Measurements from ENCODE around the gene FBRSL1. TPM values are rescaled to one million over a fixed set of nuclear protein-coding genes. Genes with fewer than 3 reads are reported as not detected.

FBRSL1 gene
- total and polyA plus RNA-seq, 2 of the 8 experiments (the other 6 are each of a cell fraction or from before 2014, with no cell fraction given) = 18.4 to 109 TPM

- H3K27me3 ChIP-seq (replicated peaks in 1 of 4; ENCODE audit: control insufficient read depth in 3 of 4, extremely low read depth in 1 of 4, insufficient read depth in 3 of 4, low read length in 3 of 4) = peaks cover 6 to 72% (median 62%) of the 10 kb centered on the region in 4 experiments
- no peaks in the 10 kb centered on the region for H3K79me2 ChIP-seq (ENCODE audit: control insufficient read depth in 1 of 2, insufficient read depth in 2 of 2, low read length in 2 of 2)
- H3K79me1 ChIP-seq (ENCODE audit: low read depth, low read length) = no peaks in the 10 kb centered on the region
- DNase-seq (ENCODE audit: low read depth in 1 of 2, low spot score in 2 of 2) (no peak), FAIRE-seq (no peak)
- H3K4me2 ChIP-seq (ENCODE audit: insufficient read depth in 1 of 2, low read depth in 2 of 2, low read length in 2 of 2) = no peak overlapping the region
- H4K91ac ChIP-seq (replicated peaks; ENCODE audit: insufficient read length, low read length) = peak overlapping the region; percentile 27
- no peak overlapping the region for H3K14ac ChIP-seq (ENCODE audit: insufficient read length)
- H2AK5ac ChIP-seq (ENCODE audit: low read depth, low read length) = no peak overlapping the region
- no peak overlapping the region for H3K23ac ChIP-seq (ENCODE audit: insufficient read length)
- H3K27ac ChIP-seq (ENCODE audit: low read depth, low read length) = no peak overlapping the region
- H3K18ac ChIP-seq (ENCODE audit: extremely low read depth, low read length) = no peak overlapping the region
- H3K4me3 ChIP-seq (ENCODE audit: extremely low read depth in 1 of 4, insufficient read depth in 2 of 4, low read depth in 3 of 4, low read length in 4 of 4) = no peak overlapping the region
- H3K9me3 ChIP-seq (ENCODE audit: insufficient read depth in 2 of 2, low read depth in 1 of 2, low read length in 1 of 2) = peaks cover 11 to 15% of the 10 kb centered on the region in 2 experiments; a peak in 2 of 4 replicates
- H2BK12ac ChIP-seq (ENCODE audit: low read depth, low read length) = 0 out of 2 replicates have a peak overlapping the region, but pooled peaks have one; percentile 60
- no peak overlapping the region for H3K9ac ChIP-seq (replicated peaks in 1 of 4; ENCODE audit: extremely low read depth in 1 of 4, low read depth in 3 of 4, low read length in 3 of 4)
- H3K4ac ChIP-seq (replicated peaks; ENCODE audit: insufficient read length, low read depth, low read length) = no peak overlapping the region
- H2AFZ ChIP-seq (ENCODE audit: low read length) = no peak overlapping the region
- H4K5ac ChIP-seq (ENCODE audit: insufficient read length, low read depth, low read length) = no peak overlapping the region
- peak; percentile 20; the same call in 1 of the 2 replicates for TF ChIP-seq E2F6 (IDR thresholded peaks at IDR 0.05)
- TF ChIP-seq SUZ12 (IDR thresholded peaks at IDR 0.05; ENCODE audit: low read length) = no peak
- CTCF ChIA-PET (ENCODE audit: partially characterized antibody) = interaction anchor here (0.7 to 3.2 kb wide), 3 partner anchors 8 to 101 kb away, joined by 3 to 12 read pairs (median 3); no protein-coding TSS in a partner anchor
- H3K36me3 ChIP-seq (ENCODE audit: control insufficient read depth in 2 of 4, insufficient read depth in 4 of 4, low read length in 3 of 4) = no peaks in the 10 kb centered on the region
- POLR2A ChIA-PET (ENCODE audit: partially characterized antibody) = no interaction called here
- no peak overlapping the region for H3K56ac ChIP-seq (replicated peaks; ENCODE audit: insufficient read length, low read depth, low read length)
- H4K8ac ChIP-seq (ENCODE audit: extremely low read depth, insufficient read depth, low read length) = no peak overlapping the region
- H3K4me1 ChIP-seq (replicated peaks in 1 of 4; ENCODE audit: control insufficient read depth in 3 of 4, insufficient read depth in 4 of 4, low read length in 3 of 4) = no peaks in the 10 kb centered on the region
- peaks cover 2 to 5% of the 10 kb centered on the region in 2 experiments for H4K20me1 ChIP-seq (replicated peaks in 1 of 2; ENCODE audit: control insufficient read depth in 1 of 2, insufficient read depth in 2 of 2, low read length in 2 of 2)
- WGBS, 2 experiments (ENCODE audit: extremely low coverage in 1 of 2, insufficient coverage in 1 of 2, insufficient read length in 1 of 2, insufficient replicate concordance in 2 of 2, low coverage in 1 of 2, low lambda C conversion rate in 2 of 2, missing lambda C conversion rate in 1 of 2) = 87% methylated on average over 21 of the region's 21 CpGs; no CpG with 5 or more reads in 1 of the 2 experiments
- no peak overlapping the region for H2BK20ac ChIP-seq (ENCODE audit: low read length)
- H2BK120ac ChIP-seq (replicated peaks; ENCODE audit: low read depth, low read length) = no peak overlapping the region
- no peak overlapping the region for H2BK15ac ChIP-seq (ENCODE audit: low read length)
- H2BK5ac ChIP-seq (ENCODE audit: low read depth, low read length) = no peak overlapping the region
- H3K23me2 ChIP-seq (ENCODE audit: low read depth, low read length) = peaks cover 9% of the 10 kb centered on the region
These were observed 37.2 kb upstream of the FBRSL1 start for GRCh38 chr12:132452596-132453350.
